ENCODE data around the gene CENPL. TPM values are rescaled to one million over a fixed set of nuclear protein-coding genes. Genes with fewer than 3 reads are reported as not detected.

The CENPL gene, protein sequence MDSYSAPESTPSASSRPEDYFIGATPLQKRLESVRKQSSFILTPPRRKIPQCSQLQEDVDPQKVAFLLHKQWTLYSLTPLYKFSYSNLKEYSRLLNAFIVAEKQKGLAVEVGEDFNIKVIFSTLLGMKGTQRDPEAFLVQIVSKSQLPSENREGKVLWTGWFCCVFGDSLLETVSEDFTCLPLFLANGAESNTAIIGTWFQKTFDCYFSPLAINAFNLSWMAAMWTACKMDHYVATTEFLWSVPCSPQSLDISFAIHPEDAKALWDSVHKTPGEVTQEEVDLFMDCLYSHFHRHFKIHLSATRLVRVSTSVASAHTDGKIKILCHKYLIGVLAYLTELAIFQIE
- total RNA-seq = 15.6 and 34.6 TPM in 2 replicates

DNA sequence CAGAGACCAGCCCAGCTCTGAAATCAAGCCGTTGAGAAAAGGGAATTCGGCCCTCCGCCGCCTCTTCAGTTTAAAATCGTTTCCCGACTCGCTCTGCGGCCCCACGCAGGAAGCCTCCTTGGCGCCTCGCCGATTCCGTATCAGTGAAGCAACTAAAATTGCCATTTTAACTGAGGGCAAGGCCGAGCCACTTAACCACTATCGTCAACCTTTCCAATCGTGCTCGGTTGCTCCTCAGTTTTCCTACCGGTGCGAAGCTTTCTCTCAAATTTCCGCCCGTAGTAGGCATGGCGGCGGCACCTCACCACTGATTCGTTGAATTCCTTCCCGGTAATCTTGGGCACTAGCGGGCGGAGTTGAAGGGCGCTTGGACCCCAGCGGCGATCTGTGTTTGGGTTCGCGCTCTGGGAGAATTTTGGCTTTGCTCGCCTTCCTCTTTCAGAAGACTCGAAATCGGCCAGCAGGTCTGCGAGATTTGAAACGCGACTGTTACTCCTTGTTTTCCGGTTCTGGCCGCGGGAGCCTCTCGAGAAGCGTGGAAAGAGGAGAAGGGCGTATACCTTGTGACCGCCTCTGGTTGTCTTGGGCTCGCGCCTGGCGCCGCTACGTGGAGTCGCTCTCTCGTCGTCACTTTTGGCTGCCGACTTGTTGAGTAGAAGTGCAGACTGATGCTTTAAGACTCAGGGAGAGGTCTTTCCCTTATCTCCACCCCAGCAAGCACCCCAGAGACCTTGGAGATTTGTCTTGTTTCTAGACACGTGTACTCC lies at the start of gene CENPL, which contains the start of gene DARS2:
Gene CENPL (minus strand): TSS at position 569 of the 767 bp plus-strand sequence. CDS start 13,584 bp downstream, outside the sequence.
Gene DARS2 (plus strand): TSS at position 359 of the 767 bp plus-strand sequence. CDS start 557 bp downstream, outside the sequence.

DNA sequence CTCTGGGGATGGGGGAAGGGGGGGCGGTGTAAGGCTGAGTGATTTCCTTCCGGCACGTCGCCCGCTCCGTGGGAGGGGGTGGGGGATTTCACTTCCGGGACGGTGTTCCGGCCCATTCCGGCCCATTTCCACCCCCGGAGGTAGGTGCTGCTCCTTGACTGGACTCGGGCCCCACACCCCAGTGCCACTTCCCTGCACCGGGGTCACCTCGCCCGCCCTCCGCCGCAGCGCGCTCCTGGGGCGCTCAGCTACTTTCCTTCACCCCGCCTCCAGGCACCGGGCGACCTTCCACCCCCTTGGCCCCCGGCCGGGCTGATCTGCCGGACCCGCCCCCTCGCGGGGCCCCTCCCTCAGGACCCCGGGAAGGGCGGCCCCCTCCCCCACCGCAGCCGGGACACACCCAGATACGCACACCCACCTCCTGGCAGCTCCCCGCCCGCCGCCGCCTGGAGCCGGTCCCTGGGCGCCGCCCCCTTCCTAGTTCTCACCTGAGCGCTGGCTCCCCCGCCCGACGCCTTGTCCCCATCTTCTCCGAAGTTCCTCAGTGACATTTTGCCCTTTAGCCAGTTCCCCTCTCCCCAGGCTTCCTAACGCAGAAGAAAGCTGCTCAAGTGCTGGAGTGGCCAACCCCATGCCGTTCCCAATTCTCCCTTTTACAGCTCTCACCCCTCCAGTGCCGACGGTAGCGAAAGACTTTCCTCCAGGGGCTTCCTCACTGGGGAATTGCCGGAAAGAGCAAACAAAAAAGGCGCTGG lies 43.8 kb upstream of the CENPL start, which contains the start of gene ZBTB37:
Gene ZBTB37 (plus strand): TSS at position 115 of the 755 bp plus-strand sequence. CDS start 1,846 bp downstream, outside the sequence.

DNA sequence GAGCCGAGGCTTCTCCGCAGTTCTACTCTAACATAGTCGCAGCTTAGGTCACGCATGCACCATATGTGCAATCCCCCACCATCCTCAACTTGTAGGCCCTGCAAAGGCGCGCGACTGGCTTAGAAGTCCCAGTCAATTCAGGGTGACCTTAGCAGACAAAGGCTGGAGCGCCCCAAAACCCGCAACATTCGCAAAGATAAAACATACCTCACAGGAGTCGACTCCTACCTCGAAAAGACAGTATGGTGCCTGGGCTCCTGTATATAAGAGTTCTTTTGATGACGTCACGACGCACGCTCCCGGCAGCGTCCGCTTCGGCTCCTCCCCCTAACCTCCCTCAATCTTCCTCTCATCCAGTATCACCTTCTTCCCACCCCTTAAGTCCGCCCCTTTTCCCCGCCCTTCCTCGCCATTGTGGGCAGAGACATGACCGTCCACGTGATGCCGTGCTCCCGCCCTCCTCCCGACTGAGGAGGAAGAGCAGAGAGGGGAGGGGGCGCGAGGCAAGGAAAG lies 43.1 kb upstream of the CENPL start, which contains the start of gene GAS5:
Gene GAS5 (minus strand): TSS at position 237 of the 513 bp plus-strand sequence.

Other genes starting within 250 kb of the CENPL start
- gene SLC9C2, start 221.8 kb downstream of the CENPL start, total RNA-seq = not detected in 2 replicates
- gene TEX50, start 189.5 kb downstream of the CENPL start, total RNA-seq = not detected in 2 replicates
- gene ANKRD45, start 155.0 kb downstream of the CENPL start, total RNA-seq = under 0.01 and 1.1 TPM in 2 replicates
- gene KLHL20, start 109.9 kb downstream of the CENPL start, total RNA-seq = 40.1 and 40.7 TPM in 2 replicates
- 19.4 and 29.4 TPM in 2 replicates for gene DARS2, start 210 bp downstream of the CENPL start, total RNA-seq
- 531 and 643 TPM in 2 replicates for gene GAS5, start 43.1 kb upstream of the CENPL start, total RNA-seq
- gene ZBTB37, start 43.5 kb upstream of the CENPL start, total RNA-seq = 8.9 and 9.8 TPM in 2 replicates
- 0.12 TPM in 1 of 2 replicates, not detected in the other for gene SERPINC1, start 92.4 kb upstream of the CENPL start, total RNA-seq
- 16.6 and 16.7 TPM in 2 replicates for gene RC3H1, start 197.5 kb upstream of the CENPL start, total RNA-seq